GM19395 (cell line): Measurements from ENCODE around the gene CHIT1.
"Not testable (repeated sequence)": the region's sequence is repeated elsewhere in the genome, so short reads cannot be mapped to it uniquely, and the experiment has no call there.

ENCODE experiments used
- ATAC-seq: cut with Tn5 transposase; IDR thresholded peaks from one replicate; pipeline ENCODE4 v1.9.1; 2021; ENCODE audit warnings: mild to moderate bottlenecking, moderate library complexity; ENCODE audit not compliant: unreplicated experiment

CHIT1 gene

DNA sequence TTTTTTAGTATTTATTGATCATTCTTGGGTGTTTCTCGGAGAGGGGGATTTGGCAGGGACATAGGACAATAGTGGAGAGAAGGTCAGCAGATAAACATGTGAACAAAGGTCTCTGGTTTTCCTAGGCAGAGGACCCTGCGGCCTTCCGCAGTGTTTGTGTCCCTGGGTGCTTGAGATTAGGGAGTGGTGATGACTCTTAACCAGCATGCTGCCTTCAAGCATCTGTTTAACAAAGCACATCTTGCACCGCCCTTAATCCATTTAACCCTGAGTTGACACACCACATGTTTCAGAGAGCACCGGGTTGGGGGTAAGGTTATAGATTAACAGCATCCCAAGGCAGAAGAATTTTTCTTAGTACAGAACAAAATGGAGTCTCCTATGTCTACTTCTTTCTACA lies 36.7 kb upstream of the CHIT1 start:
- not testable (repeated sequence) for ATAC-seq

DNA sequence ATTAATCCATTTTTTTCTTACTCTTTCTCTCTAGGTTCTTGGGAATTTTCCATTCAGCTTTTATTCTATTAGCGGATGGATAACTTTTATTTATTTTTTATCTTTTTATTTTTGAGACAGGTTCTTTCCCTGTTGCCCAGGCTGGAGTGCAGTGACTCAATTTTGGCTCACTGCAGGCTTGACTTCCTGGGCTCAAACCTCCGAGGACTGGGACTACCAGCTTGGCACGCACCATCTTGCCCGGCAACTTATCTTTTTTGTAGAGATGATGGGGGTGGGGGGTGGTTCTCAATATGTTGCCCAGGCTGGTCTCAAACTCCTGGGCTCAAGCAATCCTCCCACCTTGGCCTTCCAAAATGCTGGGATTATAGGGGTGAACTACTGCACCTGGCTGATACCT lies 36.1 kb upstream of the CHIT1 start:
- no peak for ATAC-seq

DNA sequence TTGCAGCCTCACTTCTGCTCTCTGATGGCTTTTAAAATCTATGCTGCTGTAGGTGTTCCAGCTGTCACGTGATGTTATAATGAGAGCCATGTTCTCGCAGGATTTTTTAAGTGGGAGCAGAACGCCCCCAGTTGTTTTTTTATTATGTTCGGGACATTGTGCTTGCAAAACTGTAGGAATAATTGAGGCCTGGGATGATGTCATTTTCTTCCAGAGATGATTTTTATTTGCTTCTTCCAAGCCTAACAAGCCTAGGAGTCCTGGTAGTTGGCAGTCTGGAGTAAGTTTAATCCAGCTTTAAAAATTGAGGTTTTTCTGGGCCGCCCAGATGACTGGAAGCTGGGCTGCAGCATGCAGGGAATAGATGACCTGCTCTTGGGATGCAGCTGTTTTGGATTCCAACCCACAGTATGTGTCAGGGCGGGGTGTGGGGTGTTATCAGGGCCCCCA lies 34.6 kb upstream of the CHIT1 start:
- ATAC-seq: no peak

DNA sequence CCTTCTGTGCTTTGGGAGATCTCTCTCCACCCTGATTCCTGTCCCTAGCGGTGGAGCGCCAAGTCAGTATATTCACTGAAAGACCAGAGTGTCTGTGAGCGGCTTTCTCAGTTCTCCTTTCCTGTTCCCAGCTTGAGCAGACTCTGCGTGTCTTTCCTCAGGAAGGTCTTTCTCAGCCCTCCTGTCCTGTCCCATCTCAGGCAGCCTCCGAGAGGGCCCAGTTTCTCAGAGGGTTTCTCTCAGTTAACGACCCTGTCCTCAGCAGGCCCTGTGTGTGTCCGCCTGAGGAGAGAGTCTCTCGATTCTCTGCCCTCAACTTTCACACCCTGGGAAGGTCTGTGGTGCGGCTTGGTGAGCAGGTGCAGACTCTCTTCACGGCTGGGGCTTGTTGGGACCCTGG lies 34.0 kb upstream of the CHIT1 start:
- no peak for ATAC-seq

DNA sequence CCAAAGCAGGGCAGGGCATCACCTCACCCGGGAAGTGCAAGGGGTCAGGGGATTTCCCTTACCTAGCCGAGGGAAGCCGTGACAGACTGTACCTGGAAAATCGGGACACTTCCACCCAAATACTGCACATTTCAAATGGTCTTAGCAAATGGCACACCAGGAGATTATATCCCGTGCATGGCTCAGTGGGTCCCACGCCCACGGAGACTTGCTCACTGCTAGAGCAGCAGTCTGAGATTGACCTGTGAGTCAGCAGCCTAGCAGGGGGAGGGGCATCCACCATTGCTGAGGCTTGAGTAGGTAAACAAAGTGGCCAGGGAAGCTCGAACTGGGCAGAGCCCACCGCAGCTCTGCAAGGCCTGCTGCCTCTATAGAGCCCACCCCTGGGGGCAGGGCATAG lies 27.2 kb upstream of the CHIT1 start:
- ATAC-seq: not testable (repeated sequence)

DNA sequence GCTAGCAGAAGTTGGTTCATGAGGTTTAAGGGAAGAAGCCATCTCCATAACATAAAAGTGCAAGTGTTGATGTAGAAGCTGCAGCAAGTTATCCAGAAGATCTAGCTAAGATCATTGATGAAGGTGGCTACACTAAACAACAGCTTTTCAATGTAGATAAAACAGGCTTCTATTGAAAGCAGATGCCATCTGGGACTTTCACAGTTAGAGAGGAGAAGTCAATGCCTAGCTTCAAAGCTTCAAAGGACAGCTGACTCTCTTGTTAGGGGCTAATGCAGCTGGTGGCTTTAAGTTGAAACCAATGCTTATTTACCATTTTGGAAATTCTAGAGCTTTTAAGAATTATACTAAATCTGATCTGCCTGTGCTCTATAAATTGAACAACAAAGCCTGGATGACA lies 25.3 kb upstream of the CHIT1 start:
- not testable (repeated sequence) for ATAC-seq

DNA sequence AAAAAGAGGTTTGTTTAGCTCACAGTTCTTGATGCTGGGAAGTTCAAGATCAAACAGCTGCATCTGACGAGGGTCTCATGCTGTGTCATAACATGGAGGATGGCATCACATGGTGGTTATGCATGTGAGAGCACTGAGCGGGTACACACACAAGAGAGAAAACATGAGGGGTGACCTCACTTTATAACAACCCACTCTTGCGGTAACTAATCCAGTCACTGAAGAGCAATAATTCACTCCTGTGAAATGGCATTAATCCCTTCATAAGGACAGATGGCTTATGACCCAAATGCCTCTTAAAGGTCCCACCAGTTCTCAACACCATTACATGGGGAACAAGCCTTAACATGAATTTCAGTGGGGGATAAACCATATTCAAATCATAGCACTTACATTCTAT lies 23.2 kb upstream of the CHIT1 start:
- no peak for ATAC-seq

DNA sequence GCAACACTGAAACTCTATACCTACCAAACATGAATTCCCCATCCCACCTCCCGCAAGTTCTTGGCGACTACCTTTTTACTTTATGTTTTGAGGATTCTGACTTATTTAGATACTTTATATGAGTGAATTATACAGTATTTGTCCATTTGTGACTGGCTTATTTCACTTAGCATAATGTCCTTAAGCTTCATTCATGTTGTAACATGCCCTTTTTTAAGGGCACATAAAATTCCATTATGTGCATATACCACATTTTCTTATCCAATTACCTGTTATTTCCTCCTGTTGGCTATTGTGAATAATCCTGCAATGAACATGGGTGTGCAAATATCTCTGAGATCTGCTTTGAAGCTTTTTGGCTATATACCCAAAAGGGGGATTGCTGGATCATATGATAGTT lies 22.0 kb upstream of the CHIT1 start:
- no peak for ATAC-seq

DNA sequence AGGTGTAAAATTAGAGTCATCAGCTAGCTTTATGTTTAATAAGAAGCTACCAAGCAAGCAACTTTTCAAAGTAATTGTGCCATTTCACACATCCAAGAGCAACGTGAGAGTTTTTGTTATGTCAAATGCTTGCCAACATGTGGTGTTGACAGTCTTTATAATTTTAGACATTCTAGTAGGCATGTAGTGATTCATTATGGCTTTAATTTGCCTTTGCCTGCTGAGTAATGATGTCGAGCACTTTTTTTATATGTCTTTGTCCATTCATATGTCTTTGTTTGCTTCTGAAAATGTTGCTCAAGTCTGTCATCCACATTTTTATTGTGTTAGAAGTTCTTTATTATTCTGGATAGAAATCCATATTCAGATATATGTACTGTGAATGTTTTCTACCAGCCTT lies 21.4 kb upstream of the CHIT1 start:
- ATAC-seq: no peak

DNA sequence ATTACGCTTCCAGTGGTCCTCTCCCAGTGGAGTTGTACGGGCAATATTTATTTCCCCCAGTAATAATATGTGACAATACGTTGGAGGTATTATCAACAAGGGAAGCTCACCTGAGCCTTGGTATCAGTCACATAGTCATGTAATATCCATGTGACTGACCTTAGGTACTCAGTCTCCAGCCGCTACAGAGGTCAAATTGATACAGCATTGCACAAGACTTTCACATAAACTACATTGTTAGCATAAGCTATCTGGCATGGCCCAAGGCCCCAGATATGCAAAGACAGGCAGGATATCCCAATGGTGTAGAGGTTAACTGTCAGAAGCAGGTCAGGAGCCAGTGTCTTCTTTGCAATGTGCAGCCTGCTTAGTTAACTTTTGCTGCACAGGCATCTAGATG lies 15.3 kb upstream of the CHIT1 start:
- no peak for ATAC-seq

DNA sequence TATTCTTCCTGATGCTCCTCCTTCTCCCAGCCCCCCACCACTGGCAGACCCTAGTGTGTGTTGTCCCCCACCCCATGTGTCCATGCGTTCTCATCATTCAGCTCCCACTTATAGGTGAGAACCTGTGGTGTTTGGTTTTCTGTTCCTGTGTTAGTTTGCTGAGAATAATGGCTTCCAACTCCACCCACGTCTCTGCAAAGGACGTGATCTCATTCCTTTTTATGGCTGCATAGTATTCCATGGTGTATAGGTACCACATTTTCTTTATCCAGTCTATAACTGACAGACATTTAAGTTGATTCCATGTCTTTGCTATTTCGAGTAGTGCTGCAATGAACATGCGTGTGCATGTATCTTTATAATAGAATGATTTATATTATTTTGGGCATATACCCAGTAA lies 12.2 kb upstream of the CHIT1 start:
- not testable (repeated sequence) for ATAC-seq

DNA sequence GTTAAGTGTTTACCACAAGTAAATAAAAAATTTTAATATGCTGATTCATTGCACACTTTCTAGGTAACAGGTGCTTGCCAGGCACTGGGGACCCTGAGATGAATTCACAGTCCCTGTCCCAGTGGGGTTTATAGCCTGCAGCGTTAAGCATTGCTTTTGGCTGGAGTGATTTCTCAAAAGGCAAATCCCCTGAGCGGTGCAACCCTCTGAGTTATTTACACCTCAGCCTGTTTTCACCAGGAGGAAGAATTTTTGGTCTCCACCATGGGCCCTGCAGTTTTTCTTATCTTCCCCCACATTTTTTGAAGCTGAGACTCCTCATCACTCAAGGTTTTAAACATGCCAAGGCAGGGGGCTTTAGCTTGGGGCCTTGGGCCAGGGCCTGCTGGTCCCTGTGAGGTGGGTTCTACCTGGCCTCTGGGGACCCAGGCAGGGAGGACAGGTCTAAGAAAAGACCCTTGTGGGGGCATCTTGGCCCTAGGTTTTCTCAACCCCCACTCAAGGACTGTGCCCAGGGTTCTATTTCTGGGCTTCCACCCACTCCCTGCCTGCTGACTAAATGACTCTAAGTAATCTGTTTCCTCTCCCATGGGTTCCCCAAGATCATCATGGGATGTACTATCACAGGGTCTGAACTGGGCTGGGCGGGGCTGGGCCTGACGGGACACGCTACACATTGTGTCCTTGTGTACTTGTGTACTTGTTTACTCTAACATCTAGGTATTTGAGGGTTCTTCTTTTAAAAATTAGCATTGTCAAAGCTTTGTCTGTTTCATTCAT lies 10.2 kb upstream of the CHIT1 start:
- ATAC-seq: no peak

DNA sequence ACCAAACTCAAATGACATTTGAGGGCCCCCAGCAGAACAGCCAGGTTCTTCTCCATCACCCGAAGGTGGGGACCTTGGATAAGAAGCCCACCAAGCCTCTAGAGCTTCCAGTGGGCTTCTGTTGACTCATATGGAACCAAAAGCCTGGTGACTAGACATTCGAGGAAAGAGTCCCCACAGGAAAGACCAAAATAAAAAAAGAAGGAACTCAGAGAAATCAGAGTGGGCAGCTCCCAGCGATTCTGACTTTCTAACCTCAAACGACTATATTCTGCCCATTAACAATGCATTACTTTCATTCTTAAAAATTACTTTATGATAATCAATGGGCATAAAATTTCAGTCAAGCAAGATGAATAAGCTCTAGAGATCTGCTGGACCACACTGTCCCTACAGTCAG lies 9.6 kb upstream of the CHIT1 start:
- ATAC-seq: no peak

DNA sequence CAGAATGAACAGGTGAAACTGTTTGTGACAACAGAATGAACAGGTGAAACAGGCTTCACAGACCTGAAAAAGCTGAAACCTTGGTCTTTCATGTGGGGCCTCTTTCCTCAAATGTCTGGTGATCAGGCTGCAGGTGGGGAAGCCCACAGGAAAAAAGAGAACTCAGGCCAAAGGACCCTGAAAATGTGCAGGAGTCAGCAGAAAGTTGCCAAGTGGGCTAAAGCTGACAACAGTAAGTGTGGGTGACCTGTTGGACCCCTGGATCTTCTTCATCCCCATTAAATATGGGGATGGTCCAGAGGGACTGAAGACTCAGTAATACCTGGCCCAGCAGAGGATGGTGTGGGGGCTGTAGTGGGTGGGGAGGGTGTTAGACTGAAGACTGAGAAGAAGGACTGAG lies 9.1 kb upstream of the CHIT1 start:
- ATAC-seq: no peak

DNA sequence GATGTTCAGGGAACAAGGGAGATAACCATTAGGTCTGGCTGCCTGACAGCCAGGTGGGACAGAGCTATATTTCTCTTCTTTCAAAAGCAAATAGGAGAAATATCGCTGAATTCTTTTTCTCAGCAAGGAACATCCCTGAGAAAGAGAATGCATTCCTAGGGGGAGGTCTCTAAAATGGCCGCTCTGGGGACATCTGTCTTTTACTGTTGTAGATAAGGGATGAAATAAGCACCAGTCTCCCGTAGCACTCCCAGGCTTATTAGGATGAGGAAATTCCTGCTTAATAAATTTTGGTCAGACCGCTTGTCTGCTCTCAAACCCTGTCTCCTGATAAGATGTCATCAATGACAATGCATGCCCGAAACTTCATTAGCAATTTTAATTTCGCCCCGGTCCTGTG lies 5.4 kb upstream of the CHIT1 start:
- ATAC-seq: not testable (repeated sequence)

DNA sequence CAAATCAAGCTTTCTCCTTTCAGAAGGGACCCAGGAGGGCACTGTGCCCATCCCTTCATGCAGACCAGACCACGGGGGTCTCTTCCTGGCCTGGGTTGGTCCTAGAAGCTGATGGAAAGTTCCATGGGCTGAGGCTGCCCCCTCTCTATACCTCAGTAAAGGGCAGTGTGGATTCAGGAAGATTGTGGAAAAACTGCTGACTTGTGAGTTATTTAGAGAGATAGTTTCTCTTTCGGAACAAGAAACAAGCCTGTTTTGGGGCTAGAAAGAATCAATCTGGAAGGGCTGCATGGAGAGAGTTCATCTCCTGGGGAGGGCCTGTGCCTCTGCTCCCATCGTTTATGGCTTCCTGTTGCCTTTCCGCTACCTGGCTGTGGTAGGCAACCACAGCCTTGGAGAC lies 803 bp downstream of the CHIT1 start:
- ATAC-seq: no peak

DNA sequence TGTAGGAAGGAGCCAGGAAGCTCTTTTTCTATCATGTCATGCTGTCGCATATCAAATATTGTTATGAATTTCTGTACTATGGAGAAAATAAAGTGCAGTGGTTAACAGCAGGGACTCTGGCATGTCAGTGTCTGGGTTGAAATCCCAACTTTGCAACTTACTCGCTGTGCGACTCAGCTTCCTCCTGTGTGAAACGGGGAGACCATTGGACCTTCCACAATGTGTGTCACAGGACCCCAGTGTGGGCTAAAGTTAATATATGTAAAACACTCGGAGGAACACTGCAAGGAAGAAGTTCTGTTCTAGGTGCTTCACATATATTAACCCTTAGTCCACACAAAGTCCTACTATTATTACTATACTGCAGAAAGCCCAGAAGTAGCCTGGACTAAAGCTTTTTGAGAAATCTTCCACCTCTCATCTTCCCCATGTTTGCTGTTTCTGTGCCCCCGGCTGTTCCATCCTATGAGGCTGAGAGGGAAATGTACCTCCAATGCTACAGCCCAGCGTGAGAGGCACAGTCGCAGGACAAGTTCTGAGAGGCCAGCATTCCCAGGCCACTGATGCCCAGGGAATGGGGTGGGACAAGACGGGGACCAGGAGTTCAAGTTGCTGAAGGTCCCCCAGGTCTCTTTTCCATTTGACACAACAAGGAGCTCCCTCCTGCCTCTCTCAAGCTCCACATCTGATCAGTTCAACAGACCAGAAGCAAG lies 1.9 kb downstream of the CHIT1 start:
- no peak for ATAC-seq

DNA sequence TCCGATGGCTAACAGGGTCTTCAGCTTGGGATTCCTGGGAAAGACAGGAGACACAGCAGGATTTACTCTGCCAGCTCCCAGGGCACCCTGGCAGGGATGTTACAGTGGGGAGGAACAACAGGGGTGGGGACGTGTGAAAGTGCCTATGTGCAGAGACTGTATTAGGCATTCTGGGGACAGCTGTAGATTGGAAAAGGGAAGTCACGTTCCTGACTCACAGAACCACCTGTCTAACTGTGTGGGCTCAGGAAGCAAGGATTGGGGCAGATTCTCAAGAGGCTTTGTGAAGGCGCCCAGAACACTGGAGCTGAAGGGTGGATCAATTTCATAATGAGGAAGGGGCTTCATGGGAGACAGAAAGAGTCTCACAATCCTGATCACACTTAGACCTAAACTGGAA lies 4.4 kb downstream of the CHIT1 start:
- ATAC-seq: no peak

DNA sequence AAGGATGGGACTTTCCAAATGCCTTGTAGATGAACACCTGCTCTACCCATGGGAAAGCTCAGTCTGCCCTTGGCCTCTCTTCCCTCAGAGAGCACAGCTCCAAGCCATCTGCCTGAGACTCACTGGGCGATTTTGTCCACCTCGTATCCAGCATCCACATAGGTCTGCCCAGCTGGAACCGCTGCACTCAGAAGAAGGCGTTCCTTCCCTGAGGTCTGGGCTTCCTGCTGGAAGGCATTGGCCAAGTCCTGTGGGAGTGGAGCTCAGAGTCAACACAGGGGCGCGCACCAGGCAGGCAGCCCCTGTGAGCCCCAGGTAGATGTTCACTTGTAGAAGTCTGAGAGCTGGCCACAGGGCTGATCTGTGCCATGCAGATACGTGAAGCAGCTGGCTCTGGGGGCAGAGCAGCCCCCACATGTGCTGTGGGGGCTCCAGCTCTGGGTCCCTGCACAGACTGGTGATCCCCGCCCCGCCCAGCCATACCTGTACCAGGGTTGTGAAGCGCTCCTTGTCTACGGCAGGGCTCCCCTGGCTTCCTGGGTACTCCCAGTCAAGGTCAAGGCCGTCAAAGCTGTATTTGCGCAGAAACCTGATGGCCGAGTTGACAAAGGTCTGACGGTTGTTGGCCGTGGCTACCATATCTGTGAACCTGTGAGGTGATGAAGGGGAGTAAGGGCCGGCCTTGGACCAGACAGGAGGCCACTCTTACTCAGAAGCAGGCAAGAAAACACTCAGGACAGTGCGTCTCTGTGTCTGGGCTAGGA lies 6.3 kb downstream of the CHIT1 start:
- no peak for ATAC-seq

DNA sequence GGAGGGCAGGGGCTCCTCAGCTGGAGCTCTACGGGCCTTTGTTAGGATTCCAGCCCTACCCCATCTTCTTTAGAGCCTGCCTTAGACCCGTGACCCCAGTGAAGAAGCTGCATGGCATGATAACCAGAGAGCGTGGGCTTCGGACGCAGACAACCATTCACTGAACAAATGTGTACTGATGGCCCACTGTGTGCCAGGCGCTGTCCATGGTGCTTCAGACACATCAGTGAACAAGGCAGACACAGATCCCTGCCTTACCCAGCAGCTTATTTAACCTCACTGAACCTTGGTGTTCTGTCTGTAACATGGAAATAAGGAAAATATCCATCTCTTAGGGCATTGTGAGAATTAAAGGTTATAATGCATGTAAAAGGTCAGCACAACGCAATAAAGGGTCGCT lies 9.5 kb downstream of the CHIT1 start:
- ATAC-seq: no peak

DNA sequence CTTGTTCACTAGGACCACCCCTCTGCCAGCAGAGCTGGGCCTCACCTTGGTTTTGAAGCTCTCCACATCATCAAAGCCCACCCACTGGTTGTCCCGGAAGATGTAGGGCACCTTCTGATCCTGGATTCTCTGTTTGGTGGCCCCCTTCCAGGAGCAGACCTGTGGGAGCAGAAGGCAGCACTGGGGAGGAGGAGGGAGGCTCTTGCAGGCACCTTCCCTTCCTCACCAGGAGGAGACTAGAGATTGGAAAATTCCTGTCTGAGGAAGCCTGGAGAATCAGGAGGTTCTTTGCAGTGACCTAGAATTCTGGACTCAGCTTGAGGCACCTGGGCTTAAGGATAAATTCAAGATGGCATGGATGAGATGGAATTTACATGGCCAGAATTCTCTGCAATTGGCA lies 10.3 kb downstream of the CHIT1 start:
- no peak for ATAC-seq

DNA sequence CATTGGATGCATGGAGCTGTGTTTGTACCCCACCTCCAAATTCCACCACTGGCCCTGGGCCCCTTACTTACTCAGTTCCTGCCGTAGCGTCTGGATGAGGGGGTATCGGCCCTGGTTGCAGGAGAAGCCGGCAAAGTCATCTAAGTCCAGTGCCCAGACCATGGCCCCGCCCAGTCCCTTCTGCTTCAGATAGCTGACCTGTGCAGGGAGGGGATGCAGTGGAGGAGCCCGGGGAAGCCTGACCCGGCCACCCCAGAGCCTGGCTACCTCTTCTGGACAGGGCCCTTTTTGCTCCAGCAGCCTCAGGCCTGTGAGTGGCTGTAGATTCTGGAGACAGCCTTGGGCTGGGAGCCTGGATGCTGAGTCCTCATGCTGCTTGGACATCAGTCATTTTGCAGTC lies 11.8 kb downstream of the CHIT1 start:
- ATAC-seq: no peak
